Muscle layer of colon (tissue), 2 donors: Measurements from ENCODE around the gene MTHFD1L.
"Not testable (repeated sequence)": the region's sequence is repeated elsewhere in the genome, so short reads cannot be mapped to it uniquely, and the experiment has no call there.

Experiments
- H3K27ac ChIP-seq: one replicate; pipeline ENCODE4 v1.7.0; 2013; ENCODE audit warnings: low read depth, mild to moderate bottlenecking, low read length, moderate library complexity
- H3K27me3 ChIP-seq, 2 donors: one replicate each; pipeline ENCODE4 v1.7.0; 2013; ENCODE audit warnings: low read length in 2 of 2, mild to moderate bottlenecking in 2 of 2; ENCODE audit not compliant: insufficient read depth in 2 of 2, control insufficient read depth in 1 of 2
- H3K36me3 ChIP-seq: one replicate; pipeline ENCODE4 v1.7.0; 2013; ENCODE audit warnings: mild to moderate bottlenecking, low read length; ENCODE audit not compliant: insufficient read depth
- H3K4me1 ChIP-seq: one replicate; pipeline ENCODE4 v1.7.0; 2013; ENCODE audit warnings: mild to moderate bottlenecking, low read length; ENCODE audit not compliant: insufficient read depth
- H3K4me3 ChIP-seq, 2 donors: one replicate each; pipeline ENCODE4 v1.7.0; 2013; ENCODE audit warnings: low read length in 2 of 2, low read depth in 1 of 2, mild to moderate bottlenecking in 1 of 2, moderate library complexity in 1 of 2
- H3K9ac ChIP-seq: one replicate; pipeline ENCODE4 v1.7.0; 2013; ENCODE audit warnings: low read length
- H3K9me3 ChIP-seq: one replicate; pipeline ENCODE4 v1.7.0; 2013; ENCODE audit warnings: mild to moderate bottlenecking, low read length
- donor health status: abdominal sarcoma.
- donor health status: Adenocarcinoma of cecum.

MTHFD1L gene

DNA sequence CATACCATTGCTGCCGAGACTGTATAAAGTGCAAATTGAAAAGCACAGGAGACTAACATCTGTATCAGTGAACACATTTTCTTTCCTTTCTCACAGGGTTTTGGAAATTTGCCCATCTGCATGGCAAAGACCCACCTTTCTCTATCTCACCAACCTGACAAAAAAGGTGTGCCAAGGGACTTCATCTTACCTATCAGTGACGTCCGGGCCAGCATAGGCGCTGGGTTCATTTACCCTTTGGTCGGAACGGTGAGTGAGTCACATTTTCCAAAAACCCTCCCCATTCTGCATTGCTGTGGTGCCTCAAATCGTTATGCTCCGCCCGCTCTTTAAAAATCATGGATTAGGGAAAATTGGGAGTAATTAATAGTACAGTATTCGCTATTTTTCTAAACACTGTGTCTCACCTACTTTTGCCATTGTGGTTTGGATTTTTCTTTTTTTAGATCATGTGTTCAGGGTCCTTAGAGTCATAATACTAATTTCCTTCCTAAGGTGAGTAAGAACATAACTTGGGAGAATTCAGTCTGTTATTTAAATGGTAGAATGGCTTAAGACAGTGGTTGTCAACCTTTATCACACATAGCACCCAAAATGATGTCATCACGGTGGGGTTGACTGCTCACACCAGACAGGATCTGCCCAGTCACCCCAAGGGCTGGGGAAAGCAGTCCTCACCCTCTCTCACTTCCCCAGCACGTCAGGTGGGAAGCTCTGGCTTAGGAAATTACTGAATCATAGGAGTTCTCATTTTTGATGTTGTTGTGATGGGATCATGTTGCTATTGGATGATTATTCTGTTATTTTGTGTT is 171.6 kb downstream of the MTHFD1L start:
- Histone ChIP-seq H3K36me3 (no peaks in the 10 kb centered on the region), H3K9ac (no peak overlapping the region), H3K27ac (no peak overlapping the region), H3K9me3 (no peaks in the 10 kb centered on the region), H3K27me3 (no peaks in the 10 kb centered on the region), H3K4me1 (peaks cover 18% of the 10 kb centered on the region), H3K4me3 (no peak overlapping the region)

DNA sequence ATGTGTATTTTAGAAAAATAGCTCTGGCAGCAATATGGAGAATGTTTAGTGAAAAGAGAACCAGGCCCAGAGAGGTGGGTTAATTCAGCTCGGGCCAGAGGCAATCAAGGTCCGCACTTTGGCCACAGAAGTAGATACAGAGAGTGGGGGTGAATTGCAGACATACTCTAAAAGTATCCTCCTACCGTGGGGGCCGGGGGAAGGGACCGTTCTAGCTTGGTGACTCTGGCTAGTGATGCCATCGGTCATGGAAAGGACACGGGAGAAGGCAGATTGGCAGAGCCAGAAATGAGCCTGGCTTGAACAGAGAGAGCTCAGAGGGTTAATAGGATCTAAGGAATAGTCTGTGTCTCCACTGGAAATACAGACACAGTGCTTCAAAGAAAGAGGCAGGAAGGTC is 173.1 kb downstream of the MTHFD1L start:
- H3K4me1 ChIP-seq = peaks cover 18% of the 10 kb centered on the region
- no peaks in the 10 kb centered on the region for H3K36me3 ChIP-seq
- no peak overlapping the region for H3K9ac ChIP-seq
- no peaks in the 10 kb centered on the region for H3K9me3 ChIP-seq
- H3K27me3 ChIP-seq = no peaks in the 10 kb centered on the region
- H3K27ac ChIP-seq = no peak overlapping the region
- no peak overlapping the region for H3K4me3 ChIP-seq

DNA sequence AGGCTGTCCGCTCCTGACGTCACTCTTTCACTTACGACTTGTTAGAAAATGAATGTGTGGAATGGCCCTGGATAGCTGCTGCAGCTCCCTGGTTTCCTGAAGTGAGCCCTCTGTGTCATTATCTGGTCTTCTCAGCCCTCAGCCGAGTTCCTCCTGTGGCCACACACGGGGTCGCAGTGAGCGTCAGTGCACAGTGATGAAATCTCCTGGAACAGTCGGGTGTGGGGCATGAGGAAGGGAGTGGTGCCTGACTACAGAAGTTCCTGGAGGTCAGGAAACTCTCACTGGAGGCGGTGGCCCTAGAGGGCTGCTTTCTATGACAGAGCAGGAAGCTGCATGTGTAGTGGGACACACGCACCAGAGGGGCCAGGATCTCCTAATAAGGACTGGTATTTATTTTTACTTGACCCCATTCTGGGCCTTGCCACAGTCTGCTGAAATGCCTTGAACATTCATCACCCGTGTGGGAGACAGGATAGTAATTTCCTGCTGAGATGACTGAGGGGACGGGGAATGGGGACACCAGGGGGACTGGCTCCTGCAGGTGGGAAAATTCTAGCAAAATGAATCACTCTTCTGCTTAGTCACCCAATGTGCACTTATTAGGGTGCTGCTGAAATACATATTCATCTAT is 175.5 kb downstream of the MTHFD1L start:
- H3K27me3 ChIP-seq, H3K9me3 ChIP-seq, H3K4me3 ChIP-seq, H3K36me3 ChIP-seq: not testable (repeated sequence)
- H3K9ac ChIP-seq = peak overlapping the region; percentile 35
- peak overlapping the region; percentile 43 for H3K27ac ChIP-seq
- peaks cover 24% of the 10 kb centered on the region for H3K4me1 ChIP-seq

DNA sequence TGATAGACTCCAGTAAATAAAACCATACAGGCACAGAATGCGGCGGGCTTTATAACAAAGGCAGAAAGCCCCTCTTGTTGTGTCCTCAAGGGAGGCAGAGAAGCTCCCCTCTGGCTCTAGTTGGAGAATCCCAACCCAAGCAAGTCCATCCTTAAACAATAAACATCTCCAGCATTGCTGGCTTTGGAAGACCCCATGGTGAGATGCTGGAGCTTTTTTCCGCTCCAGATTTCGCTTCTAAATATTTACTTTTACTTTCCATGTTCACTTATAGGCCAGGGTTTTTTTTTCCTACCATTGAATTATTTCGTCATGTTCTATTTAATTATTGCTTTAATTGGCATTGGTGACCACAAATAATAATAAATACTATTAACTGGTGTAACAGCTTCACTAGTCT is 176.2 kb downstream of the MTHFD1L start:
- Histone ChIP-seq H3K9me3 (no peaks in the 10 kb centered on the region), H3K9ac (peak overlapping the region; percentile 35), H3K4me1 (peaks cover 20% of the 10 kb centered on the region), H3K27me3 (no peaks in the 10 kb centered on the region), H3K4me3 (no peak overlapping the region), H3K27ac (peak overlapping the region; percentile 43), H3K36me3 (no peaks in the 10 kb centered on the region)

DNA sequence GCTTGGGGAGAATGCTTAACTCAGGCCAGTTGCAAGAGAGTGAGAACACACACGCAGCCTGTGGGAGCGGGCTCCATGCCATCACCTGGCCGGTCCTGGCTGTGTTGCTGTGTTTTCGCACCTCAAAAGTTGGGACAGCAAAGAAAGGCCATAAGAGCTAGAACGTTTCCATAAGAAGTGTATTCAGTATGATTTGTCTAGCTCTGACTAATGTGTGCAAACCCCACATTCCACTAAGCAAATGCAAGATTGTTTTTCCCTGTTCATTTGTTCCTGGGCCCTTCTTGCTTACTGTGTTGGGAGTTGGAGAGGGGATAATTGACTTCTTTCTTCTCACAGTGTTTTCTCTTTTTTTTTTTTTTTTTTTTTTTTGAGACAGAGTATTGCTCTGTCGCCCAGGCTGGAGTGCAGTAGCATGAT is 177.4 kb downstream of the MTHFD1L start:
- H3K9me3 ChIP-seq, H3K27me3 ChIP-seq, H3K9ac ChIP-seq, H3K36me3 ChIP-seq, H3K4me3 ChIP-seq, H3K27ac ChIP-seq: not testable (repeated sequence)
- peaks cover 20% of the 10 kb centered on the region for H3K4me1 ChIP-seq

DNA sequence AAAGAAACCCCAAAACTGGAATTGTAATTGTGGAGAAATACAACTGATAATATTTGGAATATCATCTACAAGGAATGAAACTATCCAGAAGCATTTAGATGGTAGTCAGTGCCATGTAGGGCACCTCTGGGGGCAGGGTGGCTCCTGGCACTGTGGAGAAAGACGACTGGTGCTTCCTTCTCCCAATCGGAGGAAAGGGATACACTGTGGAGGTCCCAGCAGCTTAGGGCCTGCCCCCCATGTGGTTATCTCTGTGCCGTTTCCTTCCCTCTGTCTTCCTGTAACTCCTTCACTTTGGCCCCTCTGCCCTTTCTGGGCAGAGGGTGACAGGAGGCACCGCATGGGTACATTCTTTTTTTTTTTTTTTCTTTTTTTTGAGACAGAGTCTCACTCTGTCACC is 178.4 kb downstream of the MTHFD1L start:
- no peak overlapping the region for H3K9ac ChIP-seq
- H3K27me3 ChIP-seq = no peaks in the 10 kb centered on the region
- H3K27ac ChIP-seq = no peak overlapping the region
- H3K4me1 ChIP-seq = peaks cover 20% of the 10 kb centered on the region
- no peaks in the 10 kb centered on the region for H3K36me3 ChIP-seq
- H3K4me3 ChIP-seq = no peak overlapping the region
- H3K9me3 ChIP-seq = no peaks in the 10 kb centered on the region

DNA sequence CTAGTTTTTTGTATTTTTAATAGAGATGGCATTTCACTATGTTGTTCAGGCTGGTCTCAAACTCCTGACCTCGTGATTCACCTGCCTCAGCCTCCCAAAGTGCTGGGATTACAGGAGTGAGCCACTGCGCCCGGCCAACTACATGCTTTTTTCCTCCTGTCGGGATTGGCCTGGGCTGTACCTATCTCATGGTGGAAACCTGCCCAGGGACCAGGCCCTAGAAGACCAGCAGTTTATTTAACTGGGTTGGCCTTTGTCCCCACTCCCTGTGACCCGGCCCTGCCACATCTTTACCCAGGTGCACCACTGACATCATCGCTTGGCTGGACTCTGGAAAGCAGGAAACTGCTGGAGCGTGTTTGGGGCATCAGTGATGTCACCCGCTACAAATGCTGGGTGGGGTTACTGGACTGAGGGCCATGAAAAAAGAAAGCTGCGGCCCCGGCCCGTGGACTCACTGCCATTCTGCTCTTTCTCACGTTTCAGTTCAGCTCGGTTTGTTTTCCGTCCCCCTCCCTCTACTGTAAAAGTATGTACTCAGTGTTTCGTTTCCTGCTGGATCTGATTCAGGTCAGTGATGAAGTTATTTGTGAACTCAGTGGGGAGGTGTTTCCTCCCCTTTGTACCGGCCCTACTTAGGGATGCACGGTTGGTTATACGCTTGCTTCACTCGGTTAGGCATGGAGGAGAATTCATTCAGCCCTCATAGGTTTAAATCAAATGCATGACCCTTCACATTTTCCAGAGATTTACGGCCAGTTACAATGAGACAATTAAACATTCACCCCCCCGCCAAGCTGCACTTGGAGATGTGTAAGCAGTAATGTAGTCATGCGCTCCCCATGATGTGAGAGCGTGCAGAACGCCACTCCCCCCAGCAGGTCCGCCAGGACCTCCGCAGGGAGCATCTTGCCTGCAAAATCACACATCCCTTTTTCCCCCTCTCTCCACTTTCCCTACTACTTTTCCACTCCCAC is 179.3 kb downstream of the MTHFD1L start:
- Histone ChIP-seq H3K36me3 (no peaks in the 10 kb centered on the region), H3K9me3 (no peaks in the 10 kb centered on the region), H3K27ac (peak overlapping the region; percentile 61), H3K4me1 (peaks cover 20% of the 10 kb centered on the region), H3K9ac (peak overlapping the region; percentile 19), H3K27me3 (no peaks in the 10 kb centered on the region), H3K4me3 (peak overlapping the region in 1 of 2 donors; percentile 41)

DNA sequence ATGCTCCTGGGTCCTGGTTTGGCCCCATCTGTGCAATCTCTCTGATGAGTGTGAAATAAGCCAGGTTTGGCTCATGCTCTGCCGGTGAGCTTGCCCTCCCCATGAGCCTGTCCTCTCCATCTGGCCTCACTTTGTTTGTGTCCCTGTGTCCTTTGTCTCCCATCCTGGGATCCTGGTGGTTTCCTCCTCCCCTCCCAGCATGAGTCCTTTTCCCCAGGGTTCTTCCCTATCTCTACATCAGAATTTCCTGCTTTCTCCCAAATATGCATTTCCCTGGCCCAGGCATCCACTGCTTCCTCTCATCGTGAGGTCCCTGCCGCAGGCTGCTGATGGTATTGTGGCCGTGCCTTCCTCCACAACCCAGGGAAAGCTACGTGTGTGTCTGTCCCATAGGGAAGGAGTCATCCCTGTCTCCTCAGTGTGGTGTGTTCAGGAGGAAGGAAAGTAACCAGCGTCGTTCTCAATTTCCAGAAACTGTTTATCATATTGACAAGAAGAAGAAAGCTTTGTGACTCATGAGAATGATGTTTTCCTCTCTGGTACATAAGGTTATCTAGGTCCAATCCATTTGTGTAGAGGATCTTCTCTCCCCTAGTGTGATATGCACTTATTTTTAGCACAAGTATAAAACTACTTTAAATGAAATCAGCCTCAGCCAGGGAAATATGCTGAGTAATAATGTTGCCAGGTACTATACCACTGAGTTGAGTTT is 180.2 kb downstream of the MTHFD1L start:
- H3K27me3 ChIP-seq, H3K36me3 ChIP-seq, H3K9me3 ChIP-seq: not testable (repeated sequence)
- Histone ChIP-seq H3K4me1 (peaks cover 20% of the 10 kb centered on the region), H3K9ac (peak overlapping the region; percentile 19), H3K27ac (peak overlapping the region; percentile 61), H3K4me3 (peak overlapping the region in 1 of 2 donors; percentile 41)

DNA sequence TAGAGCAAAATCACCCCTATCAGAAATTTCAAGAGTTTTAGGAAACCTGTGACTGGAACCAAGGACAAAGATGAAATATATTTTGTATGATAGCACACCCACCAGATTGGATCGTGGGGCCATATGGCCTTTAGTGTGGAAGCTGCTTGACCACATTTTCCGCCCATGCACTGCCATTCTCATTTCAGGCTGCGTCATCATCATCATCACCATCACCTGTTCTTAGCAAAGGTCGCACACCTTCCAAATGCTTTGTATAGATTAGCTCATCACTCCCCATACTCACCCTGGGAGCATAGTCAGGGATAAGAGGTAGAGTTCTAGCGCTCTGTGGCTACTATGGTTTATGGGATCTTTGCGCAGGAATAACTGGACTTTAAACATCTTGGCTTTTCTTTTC is 185.7 kb downstream of the MTHFD1L start:
- Histone ChIP-seq H3K4me1 (peaks cover 8% of the 10 kb centered on the region), H3K4me3 (no peak overlapping the region), H3K27ac (no peak overlapping the region), H3K9ac (no peak overlapping the region), H3K36me3 (no peaks in the 10 kb centered on the region), H3K9me3 (no peaks in the 10 kb centered on the region), H3K27me3 (no peaks in the 10 kb centered on the region)

DNA sequence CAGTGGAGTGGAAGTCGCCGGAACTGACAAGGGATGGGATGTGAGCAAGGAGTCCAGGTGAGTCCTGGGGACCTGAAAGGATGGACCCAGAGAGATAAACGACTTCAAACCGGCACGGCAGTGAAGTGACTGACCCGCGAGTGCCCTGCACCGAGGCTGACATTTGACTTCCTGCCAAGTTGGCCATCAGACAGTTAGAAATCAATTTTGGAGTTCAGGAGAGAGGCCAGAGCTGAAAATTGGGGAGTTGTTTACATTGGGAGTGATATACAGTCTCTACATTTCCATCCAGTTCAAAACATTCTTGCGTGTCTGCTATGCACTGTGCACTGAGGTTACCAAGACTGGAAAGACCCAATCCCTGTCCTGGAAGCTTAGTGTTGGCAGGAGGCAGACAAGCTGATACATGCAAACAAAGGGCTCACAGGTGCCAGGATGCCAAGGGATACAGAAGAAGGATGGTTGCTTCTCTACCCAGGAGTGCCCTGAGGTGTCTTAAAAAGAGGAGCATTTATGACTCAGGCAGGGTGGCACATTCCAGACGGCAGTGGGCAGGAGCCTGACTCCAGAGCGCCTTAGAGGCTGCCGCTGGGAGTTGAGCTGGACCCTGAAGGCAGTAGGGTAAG is 186.6 kb downstream of the MTHFD1L start:
- H3K4me3 ChIP-seq = no peak overlapping the region
- no peaks in the 10 kb centered on the region for H3K9me3 ChIP-seq
- H3K27ac ChIP-seq = no peak overlapping the region
- no peak overlapping the region for H3K9ac ChIP-seq
- H3K4me1 ChIP-seq = peaks cover 8% of the 10 kb centered on the region
- no peaks in the 10 kb centered on the region for H3K27me3 ChIP-seq
- no peaks in the 10 kb centered on the region for H3K36me3 ChIP-seq
